ENCODE measurements around the gene MPHOSPH8. TPM values are rescaled to one million over a fixed set of nuclear protein-coding genes. Genes with fewer than 3 reads are reported as not detected.

MPHOSPH8 gene
- total and polyA plus RNA-seq, 2 of the 4 experiments (the other 2 are of a cell fraction) = 11.7 to 16.4 TPM

GRCh38 chr13:19680751-19681150 lies 47.3 kb downstream of the MPHOSPH8 start:
- Histone ChIP-seq H2BK120ac (ENCODE audit: low read depth, low read length) (no peak overlapping the region), H4K5ac (ENCODE audit: low read depth, low read length) (no peak overlapping the region; the same call in 1 of the 2 replicates), H3K4ac (ENCODE audit: low read depth, low read length) (no peak overlapping the region), H3K14ac (replicated peaks; ENCODE audit: low read depth, low read length) (no peak overlapping the region), H3K36me3 (ENCODE audit: control insufficient read depth, insufficient read depth, low read length) (peaks cover 4% of the 10 kb centered on the region), H2BK20ac (ENCODE audit: low read depth, low read length) (no peak overlapping the region), H3K4me1 (ENCODE audit: control insufficient read depth, insufficient read depth, low read length) (peaks cover 5% of the 10 kb centered on the region), H3K23ac (ENCODE audit: low read depth, low read length) (no peak overlapping the region), H3K27me3 (ENCODE audit: control insufficient read depth, insufficient read depth, low read length) (no peaks in the 10 kb centered on the region), H3K56ac (ENCODE audit: extremely low read depth, insufficient read depth, low read length) (no peak overlapping the region), H3K9me3 (ENCODE audit: control insufficient read depth, insufficient read depth, low read length) (no peaks in the 10 kb centered on the region), H4K91ac (ENCODE audit: insufficient read depth, low read depth, low read length) (no peak overlapping the region), H3K4me2 (ENCODE audit: low read depth, low read length) (peak overlapping the region; percentile 56; the same call in 1 of the 2 replicates), H2AK9ac (replicated peaks; ENCODE audit: low read depth, low read length, poor library complexity) (no peak overlapping the region), H3K4me3 (ENCODE audit: insufficient read depth, low read depth, low read length) (no peak overlapping the region), H4K8ac (ENCODE audit: low read depth in 2 of 2, low read length in 2 of 2) (peak overlapping the region in 1 of 2 experiments; percentile 50; a peak in 2 of 4 replicates), H3K9me1 (ENCODE audit: insufficient read depth, low read length) (peaks cover 5% of the 10 kb centered on the region; the same call in 1 of the 2 replicates), H3K18ac (ENCODE audit: low read depth, low read length) (no peak overlapping the region), H2BK5ac (ENCODE audit: low read depth, low read length, poor library complexity, severe bottlenecking) (peak overlapping the region; percentile 57), H3K79me1 (ENCODE audit: low read depth in 1 of 2, low read length in 2 of 2) (peaks cover 14 to 45% of the 10 kb centered on the region in 2 experiments; a peak in 3 of 4 replicates), H2AK5ac (ENCODE audit: low read depth, low read length) (no peak overlapping the region), H2BK15ac (ENCODE audit: low read depth, low read length) (no peak overlapping the region), H3K9ac (ENCODE audit: low read depth, low read length) (no peak overlapping the region), H4K20me1 (ENCODE audit: insufficient read depth, low read length) (no peaks in the 10 kb centered on the region; the same call in 1 of the 2 replicates), H3K27ac (ENCODE audit: insufficient read depth, low read length) (peak overlapping the region; percentile 10; the same call in 1 of the 2 replicates), H2AFZ (replicated peaks; ENCODE audit: low read length, poor library complexity) (no peak overlapping the region)
- TF ChIP-seq USF2 (IDR thresholded peaks at IDR 0.05; ENCODE audit: low read depth, low read length) (no peak), ELK1 (IDR thresholded peaks at IDR 0.05; ENCODE audit: borderline replicate concordance, low read depth, low read length) (no peak), MXI1 (IDR thresholded peaks at IDR 0.05; ENCODE audit: borderline replicate concordance, low read depth, low read length) (no peak), MAFK (IDR thresholded peaks at IDR 0.05; ENCODE audit: low read depth, low read length) (no peak), MAZ (IDR thresholded peaks at IDR 0.05; ENCODE audit: borderline replicate concordance, low read depth, low read length) (no peak), NFE2L2 (IDR thresholded peaks at IDR 0.05; ENCODE audit: low read depth, low read length) (no peak), FOS (IDR thresholded peaks at IDR 0.05; ENCODE audit: low read depth, low read length) (no peak), CTCF (conservative IDR thresholded peaks at IDR 0.05; ENCODE audit: low read depth, low read length) (no peak), CHD1 (IDR thresholded peaks at IDR 0.05; ENCODE audit: low read depth, low read length) (no peak), POLR2A (IDR thresholded peaks at IDR 0.05; ENCODE audit: low read depth, low read length) (no peak), RCOR1 (IDR thresholded peaks at IDR 0.05; ENCODE audit: insufficient replicate concordance, low read length) (no peak), RFX5 (IDR thresholded peaks at IDR 0.05; ENCODE audit: low read depth, low read length) (no peak)
- dilution Hi-C loops (cut with HindIII; ENCODE audit: low sequenced_read_pairs, unreplicated experiment) = no loop called here
- intact Hi-C loops (cut with micrococcal nuclease) = loop anchor here (5.0 kb wide), 1 partner anchor 42 kb away; no protein-coding TSS in a partner anchor
- 17% methylated on average over 1 of the region's 7 CpGs; no CpG with 5 or more reads in 1 of the 2 experiments for WGBS, 2 experiments (ENCODE audit: extremely low coverage in 2 of 2, insufficient read length in 1 of 2)
- BruUV-seq (replicated peaks) = no TSS peak
- DNase-seq (peak; percentile 60), ATAC-seq (ENCODE audit: low read depth) (peak; percentile 78)
- in situ Hi-C loops (cut with MboI; ENCODE audit: low sequenced_read_pairs) = no loop called here
- ChIA-PET CTCF (interaction anchor here (0.6 kb wide), 1 partner anchor 95 kb away, joined by 4 read pairs; no protein-coding TSS in a partner anchor), POLR2A (ENCODE audit: unreplicated experiment) (no interaction called here)
